ENCODE data around the gene MT1HL1. TPM values are rescaled to one million over a fixed set of nuclear protein-coding genes. Genes with fewer than 3 reads are reported as not detected.

MT1HL1 gene
- polyA plus RNA-seq (2012; rRNA removed) = not detected in 2 replicates
- polyA plus RNA-seq (2012; cell fraction: cytosol; rRNA removed) = not detected in 2 replicates
- polyA plus RNA-seq (2012; cell fraction: nucleus; rRNA removed) = not detected in 2 replicates

DNA sequence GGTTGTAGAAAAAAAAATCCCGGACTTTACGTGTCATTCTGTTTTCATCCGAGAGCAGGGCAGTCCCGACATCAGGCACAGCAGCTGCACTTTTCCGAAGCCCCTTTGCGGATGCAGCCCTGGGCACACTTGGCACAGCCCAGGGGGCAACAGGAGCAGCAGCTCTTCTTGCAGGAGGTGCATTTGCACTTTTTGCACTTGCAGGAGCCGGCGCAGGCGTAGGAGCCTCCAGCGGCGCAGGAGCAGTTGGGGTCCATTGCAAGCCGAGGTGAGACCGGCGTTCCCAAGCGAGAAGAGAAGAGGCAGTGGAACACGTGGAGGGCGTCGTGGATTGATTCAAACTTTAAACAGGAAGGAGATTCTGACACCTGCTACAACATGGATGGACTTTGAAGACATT, at the start of gene MT1HL1:
TSS of gene MT1HL1 (minus strand) at position 326 of the 400 bp plus-strand sequence. CDS start at position 257, 69 bp downstream.
- no peaks in the 10 kb centered on the region for H3K27me3 ChIP-seq (ENCODE audit: insufficient read depth)
- H2AFZ ChIP-seq (ENCODE audit: low read depth) = no peak within 1 kb of the TSS
- no peaks in the 10 kb centered on the region for H4K20me1 ChIP-seq (ENCODE audit: insufficient read depth)
- no peaks in the 10 kb centered on the region for H3F3A ChIP-seq (replicated peaks; ENCODE audit: insufficient read depth)
- no peaks in the 10 kb centered on the region for H3K4me1 ChIP-seq (ENCODE audit: control insufficient read depth in 1 of 2, insufficient read depth in 2 of 2, low read depth in 1 of 2, low read length in 1 of 2)
- POLR2A ChIA-PET = no interaction called here
- H3K9me3 ChIP-seq = no peaks in the 10 kb centered on the region
- H3K9me2 ChIP-seq = no peaks in the 10 kb centered on the region
- 60% methylated on average over 18 of the region's 18 CpGs for WGBS (ENCODE audit: low lambda C conversion rate)
- TF ChIP-seq, protein P1, sequence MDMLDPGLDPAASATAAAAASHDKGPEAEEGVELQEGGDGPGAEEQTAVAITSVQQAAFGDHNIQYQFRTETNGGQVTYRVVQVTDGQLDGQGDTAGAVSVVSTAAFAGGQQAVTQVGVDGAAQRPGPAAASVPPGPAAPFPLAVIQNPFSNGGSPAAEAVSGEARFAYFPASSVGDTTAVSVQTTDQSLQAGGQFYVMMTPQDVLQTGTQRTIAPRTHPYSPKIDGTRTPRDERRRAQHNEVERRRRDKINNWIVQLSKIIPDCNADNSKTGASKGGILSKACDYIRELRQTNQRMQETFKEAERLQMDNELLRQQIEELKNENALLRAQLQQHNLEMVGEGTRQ (IDR thresholded peaks at IDR 0.05; ENCODE audit: borderline replicate concordance, low read depth, low read length) = no peak
- TF ChIP-seq MEF2A (IDR thresholded peaks at IDR 0.05; ENCODE audit: borderline replicate concordance, low read depth) (no peak), GABPA (IDR thresholded peaks at IDR 0.05; ENCODE audit: low read depth) (no peak), POLR2AphosphoS5 (IDR thresholded peaks at IDR 0.05; ENCODE audit: low read depth, low read length) (no peak), EP300 (IDR thresholded peaks at IDR 0.05; ENCODE audit: borderline replicate concordance in 1 of 2, low read depth in 1 of 2, low read length in 1 of 2) (no peak), SIN3A (IDR thresholded peaks at IDR 0.05; ENCODE audit: borderline replicate concordance, low read depth, low read length) (no peak), RFX5 (IDR thresholded peaks at IDR 0.05; ENCODE audit: low read length) (no peak), FOSL2 (IDR thresholded peaks at IDR 0.05; ENCODE audit: borderline replicate concordance, low read depth) (no peak)
- TF ChIP-seq, protein P2, sequence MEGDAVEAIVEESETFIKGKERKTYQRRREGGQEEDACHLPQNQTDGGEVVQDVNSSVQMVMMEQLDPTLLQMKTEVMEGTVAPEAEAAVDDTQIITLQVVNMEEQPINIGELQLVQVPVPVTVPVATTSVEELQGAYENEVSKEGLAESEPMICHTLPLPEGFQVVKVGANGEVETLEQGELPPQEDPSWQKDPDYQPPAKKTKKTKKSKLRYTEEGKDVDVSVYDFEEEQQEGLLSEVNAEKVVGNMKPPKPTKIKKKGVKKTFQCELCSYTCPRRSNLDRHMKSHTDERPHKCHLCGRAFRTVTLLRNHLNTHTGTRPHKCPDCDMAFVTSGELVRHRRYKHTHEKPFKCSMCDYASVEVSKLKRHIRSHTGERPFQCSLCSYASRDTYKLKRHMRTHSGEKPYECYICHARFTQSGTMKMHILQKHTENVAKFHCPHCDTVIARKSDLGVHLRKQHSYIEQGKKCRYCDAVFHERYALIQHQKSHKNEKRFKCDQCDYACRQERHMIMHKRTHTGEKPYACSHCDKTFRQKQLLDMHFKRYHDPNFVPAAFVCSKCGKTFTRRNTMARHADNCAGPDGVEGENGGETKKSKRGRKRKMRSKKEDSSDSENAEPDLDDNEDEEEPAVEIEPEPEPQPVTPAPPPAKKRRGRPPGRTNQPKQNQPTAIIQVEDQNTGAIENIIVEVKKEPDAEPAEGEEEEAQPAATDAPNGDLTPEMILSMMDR (IDR thresholded peaks at IDR 0.05) = no peak
- H3K4me2 ChIP-seq = no peak within 1 kb of the TSS
- CTCF ChIA-PET = interaction anchor here (0.6 kb wide), 1 partner anchor 162 kb away, joined by 3 read pairs; no protein-coding TSS in a partner anchor
- no peak for DNase-seq
- H3K9ac ChIP-seq = no peak within 1 kb of the TSS
- H3K79me2 ChIP-seq (ENCODE audit: insufficient read depth) = no peaks in the 10 kb centered on the region
- no peaks in the 10 kb centered on the region for H3K36me3 ChIP-seq (replicated peaks in 1 of 2; ENCODE audit: control insufficient read depth in 1 of 2, insufficient read depth in 2 of 2, low read length in 1 of 2)
- no peak within 1 kb of the TSS for H3K27ac ChIP-seq (ENCODE audit: low read depth in 2 of 2, low read length in 1 of 2)
- no peak within 1 kb of the TSS for H3K4me3 ChIP-seq (ENCODE audit: low read depth in 2 of 2, low read length in 1 of 2)

DNA sequence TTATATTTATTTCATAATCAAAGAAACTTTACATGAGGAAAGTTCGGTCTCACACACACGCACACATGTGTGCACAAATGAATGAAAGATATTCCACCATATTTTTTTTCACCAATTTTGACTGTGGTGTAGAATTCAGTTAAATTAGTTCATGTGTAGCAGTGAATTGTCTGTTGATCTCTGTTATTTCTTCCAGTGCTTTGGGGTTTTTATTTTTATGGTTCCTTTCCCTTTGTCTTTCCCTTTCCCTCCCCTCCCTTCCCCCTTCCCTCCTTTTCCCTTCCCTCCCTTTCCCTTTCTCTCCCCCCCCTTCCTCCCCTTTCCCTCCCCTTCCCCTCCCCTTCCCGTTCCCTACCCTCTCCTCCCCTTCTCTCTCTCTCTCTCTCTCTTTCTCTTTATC, 46.7 kb upstream of the MT1HL1 start:
- TF ChIP-seq RFX5 (IDR thresholded peaks at IDR 0.05; ENCODE audit: low read length) = no peak
- TF ChIP-seq, protein P2 (IDR thresholded peaks at IDR 0.05) = no peak

More for the DNA sequence above, 46.7 kb upstream of the MT1HL1 start:
- POLR2A ChIA-PET = no interaction called here
- CTCF ChIA-PET = no interaction called here
- Histone ChIP-seq H3K4me3 (ENCODE audit: low read depth in 2 of 2, low read length in 1 of 2) (no peak overlapping the region), H3K9me3 (no peaks in the 10 kb centered on the region), H2AFZ (ENCODE audit: low read depth) (no peak overlapping the region), H3K4me2 (no peak overlapping the region), H4K20me1 (ENCODE audit: insufficient read depth) (no peaks in the 10 kb centered on the region), H3K9me2 (no peaks in the 10 kb centered on the region), H3K36me3 (replicated peaks in 1 of 2; ENCODE audit: control insufficient read depth in 1 of 2, insufficient read depth in 2 of 2, low read length in 1 of 2) (no peaks in the 10 kb centered on the region), H3F3A (replicated peaks; ENCODE audit: insufficient read depth) (no peaks in the 10 kb centered on the region), H3K9ac (no peak overlapping the region), H3K27ac (ENCODE audit: low read depth in 2 of 2, low read length in 1 of 2) (no peak overlapping the region), H3K4me1 (ENCODE audit: control insufficient read depth in 1 of 2, insufficient read depth in 2 of 2, low read depth in 1 of 2, low read length in 1 of 2) (peaks cover 0 to 3% of the 10 kb centered on the region in 2 experiments; a peak in 2 of 4 replicates), H3K79me2 (ENCODE audit: insufficient read depth) (no peaks in the 10 kb centered on the region), H3K27me3 (ENCODE audit: insufficient read depth) (no peaks in the 10 kb centered on the region)
- DNase-seq = no peak
- 36% methylated on average over 3 of the region's 3 CpGs for WGBS (ENCODE audit: low lambda C conversion rate)
